GM18526 (cell line): Measurements from ENCODE around the gene WWOX.

Source experiments
- POLR2A ChIP-seq: IDR thresholded peaks from 3 replicates; pipeline ENCODE4 v1.6.1; 2011; ENCODE audit not compliant: insufficient read length; ENCODE audit errors: extremely low read depth

Gene WWOX

DNA sequence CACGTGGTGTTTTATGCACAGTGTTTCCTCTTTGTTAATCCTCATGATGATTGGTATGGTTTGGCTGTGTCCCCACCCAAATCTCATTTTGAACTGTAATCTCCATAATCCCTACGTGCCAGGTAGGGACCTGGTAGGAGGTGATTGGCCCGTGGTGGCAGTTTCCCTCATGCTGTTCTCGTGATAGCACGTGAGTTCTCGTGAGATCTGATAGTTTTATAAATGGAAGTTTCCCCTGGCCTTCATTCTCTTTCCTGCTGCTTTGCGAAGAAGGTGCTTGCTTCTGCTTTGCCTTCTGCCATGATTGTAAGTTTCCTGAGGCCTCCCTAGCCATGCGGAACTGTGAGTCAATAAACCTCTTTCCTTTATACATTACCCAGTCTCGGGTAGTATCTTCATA lies 115.8 kb downstream of the WWOX start:
- no peak for TF ChIP-seq POLR2A

DNA sequence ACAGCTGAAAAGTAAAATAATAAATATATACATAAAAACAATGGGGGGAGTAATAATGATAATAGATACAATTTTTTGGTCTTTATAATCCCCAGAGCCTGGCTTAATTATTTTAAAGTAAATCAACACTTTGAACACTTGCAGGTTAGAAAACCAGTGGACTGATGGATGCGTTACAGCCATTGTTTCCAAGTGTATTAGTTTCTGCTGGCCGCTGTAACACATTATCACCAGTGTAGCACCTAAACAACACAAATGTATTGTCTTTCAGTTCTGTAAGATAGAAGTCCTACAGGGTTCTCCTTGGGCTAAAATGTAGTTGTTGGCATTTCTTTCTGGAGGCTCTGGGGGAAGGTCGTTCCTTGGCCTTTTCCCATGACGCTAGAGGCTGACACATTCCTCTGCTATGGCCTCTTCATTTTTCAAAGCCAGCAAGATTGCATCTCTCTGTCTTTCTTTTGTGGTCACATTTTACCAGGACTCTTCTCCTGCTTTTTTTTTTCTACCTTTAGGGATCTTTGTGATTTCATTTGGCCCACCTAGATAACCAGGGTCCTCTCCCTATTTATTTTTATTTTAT lies 116.8 kb downstream of the WWOX start:
- TF ChIP-seq POLR2A = no peak

DNA sequence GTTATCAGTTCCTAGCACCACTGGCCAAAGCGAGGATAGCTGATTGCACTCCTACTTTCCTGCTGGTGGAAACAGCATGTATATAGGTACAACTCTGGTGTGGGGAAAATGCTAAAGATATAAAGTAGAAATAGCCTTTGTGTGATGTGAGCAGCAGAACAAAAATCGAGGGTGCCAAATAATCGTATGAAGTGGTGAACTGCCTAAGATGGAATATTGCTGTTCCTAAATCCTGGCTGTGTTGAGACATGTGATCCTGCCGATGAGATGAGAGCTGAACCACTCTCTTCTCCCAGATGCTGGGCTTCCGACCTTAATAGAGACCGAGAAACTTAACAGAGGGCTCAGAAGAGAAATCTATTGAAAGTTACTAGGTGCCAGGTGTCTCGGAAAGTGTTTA lies 117.8 kb downstream of the WWOX start:
- TF ChIP-seq POLR2A = no peak

DNA sequence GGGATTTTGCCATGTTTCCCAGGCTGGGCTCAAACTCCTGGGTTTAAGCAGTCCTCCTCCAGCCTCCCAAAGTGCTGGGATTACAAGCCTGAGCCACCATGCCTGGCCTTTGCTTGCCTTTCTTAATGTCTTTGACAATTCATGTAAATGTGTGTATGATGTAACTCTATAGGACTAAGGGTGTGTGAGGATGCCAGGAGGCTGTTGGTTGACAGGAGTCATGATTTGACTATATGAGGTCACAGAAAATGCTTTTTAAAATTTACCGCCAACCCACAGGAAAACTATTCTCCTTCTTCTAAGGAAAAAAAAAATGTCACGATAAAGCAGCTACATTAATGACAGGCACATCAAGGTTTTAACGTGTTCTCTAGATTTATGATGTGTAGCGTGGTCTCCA lies 118.8 kb downstream of the WWOX start:
- no peak for TF ChIP-seq POLR2A

DNA sequence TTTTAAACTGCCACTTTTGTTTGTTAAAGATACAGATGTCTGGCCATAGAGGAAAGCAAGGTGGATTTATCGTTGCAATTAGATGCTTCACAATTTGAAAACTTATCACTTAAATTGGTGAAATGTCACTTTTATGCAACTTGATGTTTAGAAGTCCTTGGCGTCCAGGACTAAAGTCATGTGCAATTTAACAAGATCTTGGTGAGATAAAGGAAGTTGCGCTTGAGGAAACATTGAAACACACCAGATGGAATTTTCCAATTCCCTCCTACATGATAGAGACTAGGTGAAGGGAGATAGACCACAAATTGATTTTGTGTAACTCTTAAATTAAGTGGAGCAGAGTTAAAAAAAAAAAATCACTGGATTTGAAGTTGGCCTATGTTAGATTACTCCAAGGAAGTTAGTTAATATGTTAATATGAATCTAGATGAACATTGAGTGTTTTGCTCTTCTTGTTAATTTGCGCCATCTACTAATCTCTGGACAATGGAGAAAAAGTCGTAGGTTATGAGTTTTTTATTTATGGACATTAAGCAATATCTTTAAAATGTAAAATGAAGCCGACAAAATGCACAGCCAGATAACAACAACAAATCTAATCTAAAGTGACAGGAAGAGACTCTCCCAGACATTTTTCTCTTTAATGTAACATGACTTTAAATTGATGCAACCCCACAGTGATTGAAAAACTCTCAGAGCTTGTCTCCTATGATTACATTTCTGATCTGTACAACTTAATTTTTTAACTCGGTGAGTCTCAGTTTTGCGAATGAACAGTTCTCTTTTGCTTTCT lies 119.6 kb downstream of the WWOX start:
- TF ChIP-seq POLR2A = no peak

DNA sequence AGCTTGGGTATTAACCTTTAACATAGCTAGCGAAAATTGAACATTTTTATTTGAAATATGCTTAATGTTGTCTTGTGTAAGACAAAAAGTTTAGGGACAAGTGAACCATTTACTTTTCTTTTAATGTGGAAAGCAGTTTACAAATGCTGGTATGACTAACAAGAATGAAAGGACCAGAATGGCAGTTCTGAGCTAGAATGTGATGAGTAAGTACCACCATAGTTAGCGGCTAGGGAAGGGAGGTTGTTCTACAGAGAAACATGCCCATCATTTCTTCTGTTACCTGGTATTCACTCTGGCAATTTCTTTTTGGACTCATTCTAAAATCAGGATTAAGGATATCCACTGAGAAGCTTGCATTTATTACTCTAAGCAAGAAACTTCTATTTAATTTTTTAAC lies 121.1 kb downstream of the WWOX start:
- TF ChIP-seq POLR2A = no peak

DNA sequence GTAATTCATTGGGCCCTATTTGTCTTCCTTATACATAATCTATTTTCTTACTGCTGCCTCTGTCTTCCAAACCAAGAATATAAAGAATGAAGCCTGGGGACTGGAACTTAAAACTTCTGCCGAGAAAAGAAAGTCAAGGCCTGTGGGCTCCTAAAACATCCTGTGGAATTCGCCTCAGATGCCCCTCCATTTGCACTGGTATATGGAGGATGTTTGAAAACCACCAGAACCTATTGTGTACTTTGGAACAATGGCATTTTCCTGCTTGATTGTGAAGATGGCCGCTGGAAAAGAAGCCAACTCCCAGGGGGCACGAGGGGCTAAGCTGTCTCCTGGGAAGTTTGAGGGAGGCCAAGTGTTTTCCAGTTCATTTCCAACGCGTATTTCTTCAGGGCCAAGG lies 122.4 kb downstream of the WWOX start:
- TF ChIP-seq POLR2A = no peak

DNA sequence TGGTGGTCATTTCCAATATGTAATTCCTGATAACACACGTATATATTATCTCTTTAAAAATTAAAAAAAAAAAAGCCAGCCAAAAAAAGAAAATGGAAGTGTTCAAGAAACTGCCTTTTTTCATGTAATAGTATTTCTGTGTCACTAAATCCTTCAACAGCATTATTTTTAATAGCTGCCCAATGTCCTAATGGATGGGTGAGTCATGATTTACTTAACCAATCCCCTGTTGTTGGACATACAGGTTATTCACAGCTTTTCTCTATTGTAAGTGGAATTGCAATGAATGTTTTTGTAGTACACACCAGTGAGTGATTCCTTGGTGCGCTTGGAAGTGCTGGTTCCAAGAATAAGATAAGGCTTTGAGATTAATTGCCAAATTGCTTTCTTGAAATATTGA lies 124.9 kb downstream of the WWOX start:
- TF ChIP-seq POLR2A = no peak

DNA sequence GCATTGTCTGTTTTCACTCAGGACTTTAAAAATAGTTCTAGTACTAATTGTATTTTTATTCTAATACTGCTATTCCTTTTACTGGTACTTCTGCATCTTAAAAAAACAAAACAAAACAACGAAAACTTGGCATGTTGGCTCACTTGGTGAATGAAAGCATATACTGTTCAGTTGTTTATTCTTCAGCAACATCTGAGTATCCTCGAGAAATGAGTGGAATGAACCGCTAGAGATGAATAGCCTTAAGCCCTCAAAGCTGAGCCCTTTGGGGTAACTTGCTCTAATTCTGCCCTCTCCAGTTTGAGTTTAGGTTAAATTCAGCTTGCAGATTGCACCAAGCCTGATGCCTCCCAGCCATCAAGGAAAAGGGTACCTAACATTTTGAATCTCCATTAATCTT lies 126.5 kb downstream of the WWOX start:
- no peak for TF ChIP-seq POLR2A

DNA sequence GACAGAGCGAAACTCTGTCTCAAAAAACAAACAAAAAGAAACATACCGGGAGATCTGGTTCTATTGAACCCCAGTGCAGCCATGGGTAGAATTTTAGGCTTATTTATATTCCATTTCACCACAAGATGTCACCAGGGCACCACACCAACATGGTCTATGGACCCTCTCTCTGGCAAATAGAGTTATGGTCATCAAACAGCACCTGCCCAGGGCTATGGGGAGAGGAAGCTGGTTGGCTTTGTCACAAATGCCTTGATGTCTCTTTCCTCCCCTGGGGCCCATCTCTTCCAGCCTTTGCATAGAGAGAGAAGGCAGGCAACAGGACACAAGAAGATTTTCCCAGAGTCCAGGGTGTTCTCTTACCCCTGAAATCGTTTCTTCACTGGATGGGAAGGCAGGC lies 128.4 kb downstream of the WWOX start:
- no peak for TF ChIP-seq POLR2A

DNA sequence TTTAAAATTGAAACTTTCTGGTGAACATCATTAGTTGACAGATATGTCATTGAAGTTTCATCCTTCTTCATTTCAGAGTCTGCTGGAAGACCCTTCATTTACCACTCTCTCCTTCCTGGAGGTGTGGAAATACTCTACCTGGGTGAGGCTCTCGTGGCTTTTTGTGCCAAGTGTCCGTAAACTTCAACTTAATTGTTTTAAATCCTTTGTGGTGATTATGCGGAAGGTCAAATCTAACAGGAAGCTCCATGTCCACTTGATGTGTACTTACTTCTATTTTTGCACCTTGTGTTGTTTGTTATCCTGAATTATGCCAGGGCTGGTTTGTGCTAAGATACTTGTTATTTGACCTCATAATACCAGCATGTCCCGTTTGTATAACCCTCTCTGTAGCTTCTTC lies 129.2 kb downstream of the WWOX start:
- no peak for TF ChIP-seq POLR2A

DNA sequence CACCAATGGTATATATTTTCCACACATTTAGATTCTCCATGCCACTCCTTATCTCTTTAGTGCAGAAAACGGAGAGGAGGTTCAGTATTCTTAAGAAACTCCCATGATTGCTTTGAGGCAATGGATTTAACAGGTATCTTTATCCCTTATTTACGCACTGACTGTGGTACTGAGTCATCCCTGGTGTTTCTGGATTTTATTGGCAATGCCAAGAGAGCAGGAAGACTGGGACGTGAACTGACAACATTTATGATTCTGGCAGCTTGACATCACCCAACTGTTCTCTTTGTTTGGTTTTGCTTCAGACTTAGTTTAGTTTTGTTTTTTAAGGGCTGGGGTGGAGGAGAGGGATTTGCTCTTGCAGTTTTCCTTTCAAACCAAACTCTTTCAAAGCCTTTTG lies 131.4 kb downstream of the WWOX start:
- no peak for TF ChIP-seq POLR2A

DNA sequence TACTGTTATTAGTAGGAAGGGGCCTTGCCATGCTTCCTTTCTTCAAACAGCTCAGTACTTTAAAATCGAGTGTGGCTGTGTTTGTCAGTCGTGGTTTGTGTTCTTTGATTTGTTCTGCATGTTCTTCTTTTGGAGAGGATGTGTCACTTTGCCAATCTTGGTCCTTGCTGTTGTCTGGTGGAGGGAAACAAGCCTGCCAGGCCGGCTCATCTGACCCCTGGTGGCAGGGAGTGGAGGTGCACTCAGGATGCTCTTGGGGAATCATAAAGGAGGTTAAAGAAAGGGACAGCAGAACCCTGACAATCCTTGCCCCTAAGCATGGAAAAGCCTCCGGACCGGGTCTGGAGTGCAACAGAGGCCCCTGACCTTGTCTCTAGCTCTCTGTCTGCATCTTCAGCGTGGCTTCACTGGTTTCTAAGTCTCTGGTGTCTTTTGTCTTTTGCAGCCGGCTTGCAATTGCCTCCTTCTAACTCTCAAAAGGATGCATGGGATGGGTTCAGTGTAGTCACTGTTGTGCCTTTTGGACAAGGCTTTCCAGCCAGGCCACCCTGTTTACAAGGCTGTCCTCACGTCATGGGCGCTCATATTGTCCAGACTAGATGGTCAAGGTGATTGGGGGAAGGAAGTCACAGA lies 135.8 kb downstream of the WWOX start:
- TF ChIP-seq POLR2A = no peak

DNA sequence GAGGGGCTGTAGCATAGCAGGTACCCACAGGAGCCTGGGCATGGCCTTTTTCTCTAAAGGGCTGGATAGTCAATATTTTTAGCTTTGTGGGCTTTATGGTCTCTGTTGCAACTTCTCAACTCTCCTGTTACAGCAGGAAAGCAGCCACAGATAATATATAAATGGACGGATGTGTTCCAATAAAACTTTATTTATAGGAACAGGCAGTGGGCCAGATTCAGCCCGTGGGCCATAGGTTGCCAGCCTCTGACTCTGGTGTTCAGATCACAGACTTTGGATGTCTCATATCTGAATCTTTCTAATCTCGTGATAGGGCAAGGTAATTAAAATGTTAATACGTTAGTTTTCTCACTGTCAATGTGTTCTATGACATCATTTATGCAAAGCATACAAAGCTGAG lies 136.4 kb downstream of the WWOX start:
- TF ChIP-seq POLR2A = no peak

DNA sequence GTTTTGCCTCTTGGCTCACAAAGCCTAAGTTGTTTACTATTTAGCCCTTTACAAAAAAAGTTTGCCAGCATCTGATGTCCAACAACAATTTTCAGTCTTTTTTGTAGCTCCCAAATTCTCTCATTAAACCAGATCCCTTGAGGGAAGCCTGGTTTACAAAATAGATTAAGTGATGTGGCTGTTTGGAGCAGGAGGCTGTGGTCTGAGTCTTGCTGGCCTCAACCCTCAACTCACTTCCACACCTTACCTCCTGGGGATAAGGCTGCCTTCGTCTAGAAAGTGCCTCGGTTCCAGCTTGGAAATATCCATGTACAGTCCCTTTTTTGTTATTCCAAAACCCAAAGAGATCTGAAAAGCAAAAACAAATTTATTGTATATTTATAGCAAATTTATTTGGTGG lies 138.4 kb downstream of the WWOX start:
- no peak for TF ChIP-seq POLR2A

DNA sequence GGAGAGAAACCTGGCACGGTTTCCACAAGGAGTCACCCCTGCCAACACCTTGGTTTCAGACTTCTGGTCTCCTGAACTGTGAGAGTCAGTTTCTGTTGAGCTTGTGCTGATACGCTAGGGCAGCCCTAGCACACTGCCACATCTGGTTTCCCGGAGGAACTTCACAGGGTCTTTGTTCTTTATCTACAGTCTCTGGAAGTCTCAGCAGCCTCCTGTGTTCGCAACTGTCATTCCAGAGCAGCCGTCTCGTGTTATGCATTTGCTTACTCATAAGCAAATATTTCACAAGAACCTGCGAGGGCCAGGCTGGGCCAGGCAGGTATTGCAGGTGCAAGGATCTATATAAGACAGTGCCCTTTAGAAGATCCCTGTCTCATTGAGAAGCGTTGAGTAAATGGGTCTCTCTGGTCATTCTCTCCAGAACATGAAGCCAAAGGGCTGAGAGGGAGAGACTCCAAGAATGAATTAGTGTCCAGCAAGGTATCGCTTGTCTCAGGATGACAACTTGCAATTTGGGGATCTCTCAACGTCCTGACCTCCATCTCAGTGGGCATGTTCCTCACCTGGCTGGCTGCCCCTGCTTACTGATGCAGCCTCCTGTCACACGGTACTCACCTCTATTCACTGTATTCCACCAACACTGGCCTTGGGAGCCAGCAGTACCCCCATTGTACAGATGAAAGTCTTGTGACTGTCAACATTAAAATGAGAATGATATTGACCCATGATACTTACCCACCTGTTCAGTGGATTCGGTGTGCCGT lies 141.2 kb downstream of the WWOX start:
- no peak for TF ChIP-seq POLR2A
